ENCODE data around the gene TREML2.

Gene TREML2

GRCh38 chr6:41209547-41210320 lies 8.8 kb upstream of the TREML2 start:
- no peak for DNase-seq (ENCODE audit: extremely low spot score)
- POLR2A ChIA-PET: no interaction called here
- CTCF ChIA-PET: interaction anchor here (0.5 kb wide), 1 partner anchor 97 kb away, joined by 7 read pairs; no protein-coding TSS in a partner anchor
- TF ChIP-seq SUZ12 (IDR thresholded peaks at IDR 0.05) (no peak), FOXA1 (IDR thresholded peaks at IDR 0.05) (no peak), HDGF (IDR thresholded peaks at IDR 0.05; ENCODE audit: borderline replicate concordance) (no peak), FOXM1 (IDR thresholded peaks at IDR 0.05; ENCODE audit: borderline replicate concordance) (no peak), BHLHE40 (IDR thresholded peaks at IDR 0.05; ENCODE audit: borderline replicate concordance) (no peak), SP1 (IDR thresholded peaks at IDR 0.05) (no peak), L3MBTL2 (conservative IDR thresholded peaks at IDR 0.05) (no peak), LEF1 (IDR thresholded peaks at IDR 0.05; ENCODE audit: borderline replicate concordance) (no peak), PKNOX1 (IDR thresholded peaks at IDR 0.05) (no peak), ARNT (IDR thresholded peaks at IDR 0.05) (no peak), ELF4 (IDR thresholded peaks at IDR 0.05) (no peak), NFRKB (IDR thresholded peaks at IDR 0.05) (no peak), CTBP1 (IDR thresholded peaks at IDR 0.05; ENCODE audit: borderline replicate concordance) (no peak), ZNF384 (IDR thresholded peaks at IDR 0.05) (no peak), FOXK2 (IDR thresholded peaks at IDR 0.05) (no peak), TARDBP (IDR thresholded peaks at IDR 0.05) (no peak)

GRCh38 chr6:41208439-41209106 lies 7.6 kb upstream of the TREML2 start:
- POLR2A ChIA-PET: no interaction called here
- CTCF ChIA-PET: no interaction called here
- DNase-seq (ENCODE audit: extremely low spot score): no peak
- TF ChIP-seq CTBP1 (IDR thresholded peaks at IDR 0.05; ENCODE audit: borderline replicate concordance): no peak
- no peak for TF ChIP-seq HDGF (IDR thresholded peaks at IDR 0.05; ENCODE audit: borderline replicate concordance)
- TF ChIP-seq ELF4 (IDR thresholded peaks at IDR 0.05): no peak
- TF ChIP-seq ZNF384 (IDR thresholded peaks at IDR 0.05): no peak
- no peak for TF ChIP-seq FOXK2 (IDR thresholded peaks at IDR 0.05)
- no peak for TF ChIP-seq NFRKB (IDR thresholded peaks at IDR 0.05)
- TF ChIP-seq BHLHE40 (IDR thresholded peaks at IDR 0.05; ENCODE audit: borderline replicate concordance): no peak
- no peak for TF ChIP-seq ARNT (IDR thresholded peaks at IDR 0.05)
- TF ChIP-seq PKNOX1 (IDR thresholded peaks at IDR 0.05): no peak
- TF ChIP-seq SUZ12 (IDR thresholded peaks at IDR 0.05): no peak
- TF ChIP-seq FOXM1 (IDR thresholded peaks at IDR 0.05; ENCODE audit: borderline replicate concordance): no peak
- TF ChIP-seq LEF1 (IDR thresholded peaks at IDR 0.05; ENCODE audit: borderline replicate concordance): no peak

GRCh38 chr6:41204156-41204555 lies 3.2 kb upstream of the TREML2 start:
- ChIA-PET POLR2A (no interaction called here), CTCF (interaction anchor here (0.7 kb wide), 1 partner anchor 130 kb away, joined by 3 read pairs; no protein-coding TSS in a partner anchor)
- no peak for DNase-seq (ENCODE audit: extremely low spot score)
- TF ChIP-seq FOXK2 (IDR thresholded peaks at IDR 0.05): no peak
- no peak for TF ChIP-seq BHLHE40 (IDR thresholded peaks at IDR 0.05; ENCODE audit: borderline replicate concordance)
- TF ChIP-seq FOXM1 (IDR thresholded peaks at IDR 0.05; ENCODE audit: borderline replicate concordance): no peak
- TF ChIP-seq TARDBP (IDR thresholded peaks at IDR 0.05): no peak
- TF ChIP-seq FOXA1 (IDR thresholded peaks at IDR 0.05): no peak
- TF ChIP-seq PKNOX1 (IDR thresholded peaks at IDR 0.05): no peak
- no peak for TF ChIP-seq HDGF (IDR thresholded peaks at IDR 0.05; ENCODE audit: borderline replicate concordance)
- no peak for TF ChIP-seq ARNT (IDR thresholded peaks at IDR 0.05)
- no peak for TF ChIP-seq ZNF384 (IDR thresholded peaks at IDR 0.05)
- no peak for TF ChIP-seq LEF1 (IDR thresholded peaks at IDR 0.05; ENCODE audit: borderline replicate concordance)
- no peak for TF ChIP-seq CTBP1 (IDR thresholded peaks at IDR 0.05; ENCODE audit: borderline replicate concordance)
- no peak for TF ChIP-seq NFRKB (IDR thresholded peaks at IDR 0.05)
- no peak for TF ChIP-seq SP1 (IDR thresholded peaks at IDR 0.05)
- no peak for TF ChIP-seq ELF4 (IDR thresholded peaks at IDR 0.05)
- no peak for TF ChIP-seq SUZ12 (IDR thresholded peaks at IDR 0.05)
- no peak for TF ChIP-seq L3MBTL2 (conservative IDR thresholded peaks at IDR 0.05)

GRCh38 chr6:41201764-41202173 lies 820 bp upstream of the TREML2 start:
- TF ChIP-seq FOXK2 (IDR thresholded peaks at IDR 0.05) (no peak), FOXM1 (IDR thresholded peaks at IDR 0.05; ENCODE audit: borderline replicate concordance) (no peak), BHLHE40 (IDR thresholded peaks at IDR 0.05; ENCODE audit: borderline replicate concordance) (no peak), LEF1 (IDR thresholded peaks at IDR 0.05; ENCODE audit: borderline replicate concordance) (no peak), ZNF384 (IDR thresholded peaks at IDR 0.05) (no peak), L3MBTL2 (conservative IDR thresholded peaks at IDR 0.05) (no peak), FOXA1 (IDR thresholded peaks at IDR 0.05) (no peak)
- CTCF ChIA-PET: interaction anchor here (1.1 kb wide), 1 partner anchor 19 kb away, joined by 3 read pairs; no protein-coding TSS in a partner anchor
- DNase-seq (ENCODE audit: extremely low spot score): no peak
- POLR2A ChIA-PET: interaction anchor here (1.0 kb wide), 1 partner anchor 10 kb away, joined by 3 read pairs; no protein-coding TSS in a partner anchor

GRCh38 chr6:41200296-41200900 lies 551 bp downstream of the TREML2 start:
- DNase-seq (ENCODE audit: extremely low spot score): no peak
- ChIA-PET CTCF (interaction anchor here (0.7 to 1.1 kb wide), 2 partner anchors 9 to 18 kb away, joined by 3 read pairs; no protein-coding TSS in a partner anchor), POLR2A (no interaction called here)
- TF ChIP-seq FOXA1 (IDR thresholded peaks at IDR 0.05) (no peak), SUZ12 (IDR thresholded peaks at IDR 0.05) (no peak), PKNOX1 (IDR thresholded peaks at IDR 0.05) (no peak), SP1 (IDR thresholded peaks at IDR 0.05) (no peak), TARDBP (IDR thresholded peaks at IDR 0.05) (no peak), BHLHE40 (IDR thresholded peaks at IDR 0.05; ENCODE audit: borderline replicate concordance) (no peak), ZNF384 (IDR thresholded peaks at IDR 0.05) (no peak), CTBP1 (IDR thresholded peaks at IDR 0.05; ENCODE audit: borderline replicate concordance) (no peak), ELF4 (IDR thresholded peaks at IDR 0.05) (no peak), FOXM1 (IDR thresholded peaks at IDR 0.05; ENCODE audit: borderline replicate concordance) (no peak), L3MBTL2 (conservative IDR thresholded peaks at IDR 0.05) (no peak), FOXK2 (IDR thresholded peaks at IDR 0.05) (no peak), HDGF (IDR thresholded peaks at IDR 0.05; ENCODE audit: borderline replicate concordance) (no peak)
